SH-SY5Y (cell line): ENCODE measurements around the gene DNAJC3.

Experiments
- GATA2 ChIP-seq: IDR thresholded peaks from 2 replicates; pipeline ENCODE4 v1.6.1; 2011; ENCODE audit warnings: mild to moderate bottlenecking, low read depth, low read length
- GATA3 ChIP-seq: IDR thresholded peaks from 2 replicates; pipeline ENCODE4 v1.6.1; 2011; ENCODE audit warnings: low read depth, mild to moderate bottlenecking, low read length, moderate library complexity

DNA sequence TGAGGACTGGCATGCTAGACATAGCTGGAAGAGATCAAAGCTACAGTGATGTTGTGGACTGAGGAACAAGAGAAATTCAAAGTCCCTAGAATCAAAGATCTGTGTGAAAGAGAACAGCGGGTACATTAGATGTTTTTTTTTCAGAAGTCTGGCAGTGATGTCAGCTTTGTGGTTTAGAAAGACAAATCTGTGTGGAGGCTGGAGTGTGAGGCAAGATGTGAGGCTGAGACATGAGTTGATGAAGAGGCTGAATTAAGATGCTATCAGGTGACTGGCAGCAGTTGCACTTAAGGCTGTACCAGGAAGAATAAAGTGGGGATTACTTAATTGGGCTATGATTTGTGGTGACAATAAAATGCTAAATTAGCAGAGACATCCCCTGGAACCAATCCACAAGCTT lies 46.5 kb downstream of the DNAJC3 start:
- TF ChIP-seq GATA3 = no peak
- TF ChIP-seq GATA2 = no peak
